ENCODE measurements around the gene CASP8. TPM values are rescaled to one million over a fixed set of nuclear protein-coding genes. Genes with fewer than 3 reads are reported as not detected.

The CASP8 gene
- total and polyA plus RNA-seq, 2 of the 13 experiments (the other 11 are each of a cell fraction or from before 2014, with no cell fraction given) = 25.0 to 52.8 TPM

- TF ChIP-seq GATA4 (IDR thresholded peaks at IDR 0.05; ENCODE audit: borderline replicate concordance, low read depth) = no peak
Observed at GRCh38 chr2:201320257-201320656, 59.9 kb downstream of the CASP8 start (continued).

DNA sequence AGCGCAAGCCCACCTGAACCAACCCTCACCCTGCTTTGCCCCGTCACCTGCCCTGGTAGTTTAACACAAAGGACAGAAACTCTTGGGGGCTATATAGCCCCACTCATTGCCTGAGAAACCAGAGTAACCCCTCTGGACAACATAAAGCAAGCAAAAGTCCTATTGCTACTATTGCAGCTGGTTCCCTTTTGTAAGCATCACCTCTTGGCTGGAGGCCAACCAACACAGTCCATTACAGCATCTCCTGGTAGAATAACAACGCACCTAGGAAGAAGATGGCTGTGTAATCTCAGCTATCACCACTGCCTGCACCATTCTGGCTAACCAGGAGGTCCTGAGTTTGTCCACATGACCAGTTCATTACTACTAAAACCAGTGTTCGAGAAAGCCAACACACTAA lies 60.4 kb downstream of the CASP8 start:
- no peak overlapping the region for H2AFZ ChIP-seq (ENCODE audit: low read length)
- no peak overlapping the region for H3K9ac ChIP-seq (ENCODE audit: insufficient read depth, low read depth, low read length)
- H3K36me3 ChIP-seq (replicated peaks in 1 of 2; ENCODE audit: control insufficient read depth in 1 of 2, insufficient read depth in 2 of 2, low read length in 2 of 2) = no peaks in the 10 kb centered on the region
- no peaks in the 10 kb centered on the region for H3K4me1 ChIP-seq (ENCODE audit: insufficient read depth, low read length)
- BruUV-seq (replicated peaks) = no TSS peak
- peak; percentile 22; the same call in 1 of the 3 replicates for ATAC-seq
- intact Hi-C loops (cut with micrococcal nuclease; ENCODE audit: unreplicated experiment) (no loop called here), in situ Hi-C loops (cut with HindIII; ENCODE audit: extremely low pct_ligation_motif_present, low pct_unique_long_range_greater_than_20kb) (no loop called here)
- H4K20me1 ChIP-seq (ENCODE audit: insufficient read depth, low read length) = no peaks in the 10 kb centered on the region
- CTCF ChIA-PET (ENCODE audit: low intra/inter-chr PET ratio, low total read pairs) = no interaction called here
- POLR2A ChIA-PET = no interaction called here
- FAIRE-seq = no peak
- H3K27ac ChIP-seq (ENCODE audit: extremely low read length, insufficient read depth, low read length) = no peak overlapping the region
- peaks cover 1 to 3% of the 10 kb centered on the region in 2 experiments; a peak in 3 of 5 replicates for H3K27me3 ChIP-seq (ENCODE audit: control insufficient read depth in 1 of 2, insufficient read depth in 2 of 2, low read length in 2 of 2)
- peaks cover 11% of the 10 kb centered on the region; the same call in 1 of the 2 replicates for H3K9me3 ChIP-seq (ENCODE audit: low read length)
- no peak overlapping the region for H3K4me2 ChIP-seq (ENCODE audit: low read depth, low read length)
- TF ChIP-seq ZNF12 (CRISPR knock-in tag; IDR thresholded peaks at IDR 0.05) (no peak), ZNF781 (CRISPR knock-in tag; IDR thresholded peaks at IDR 0.05; ENCODE audit: borderline replicate concordance, not compliant biosample characterization) (no peak), RFXANK (CRISPR knock-in tag; IDR thresholded peaks at IDR 0.05) (no peak), ZFP36L2 (CRISPR knock-in tag; IDR thresholded peaks at IDR 0.05) (no peak), MIXL1 (CRISPR knock-in tag; IDR thresholded peaks at IDR 0.05) (no peak), ZNF770 (CRISPR knock-in tag; IDR thresholded peaks at IDR 0.05) (no peak), ZNF3 (CRISPR knock-in tag; IDR thresholded peaks at IDR 0.05) (no peak), FLYWCH1 (CRISPR knock-in tag; IDR thresholded peaks at IDR 0.05) (no peak), HNRNPH1 (optimal IDR thresholded peaks at IDR 0.05; ENCODE audit: low read depth, low read length) (no peak), ARNT2 (CRISPR knock-in tag; IDR thresholded peaks at IDR 0.05; ENCODE audit: low read depth) (no peak), MAFK (conservative IDR thresholded peaks at IDR 0.05 in 1 of 2, IDR thresholded peaks at IDR 0.05 in 1 of 2; ENCODE audit: low read length in 2 of 2) (no peak), ZNF878 (CRISPR knock-in tag; IDR thresholded peaks at IDR 0.05) (no peak), ZNF724P (CRISPR knock-in tag; IDR thresholded peaks at IDR 0.05; ENCODE audit: borderline replicate concordance) (no peak), DPF2 (CRISPR knock-in tag; IDR thresholded peaks at IDR 0.05; ENCODE audit: borderline replicate concordance, low read depth) (no peak)
- TF ChIP-seq, protein P1, sequence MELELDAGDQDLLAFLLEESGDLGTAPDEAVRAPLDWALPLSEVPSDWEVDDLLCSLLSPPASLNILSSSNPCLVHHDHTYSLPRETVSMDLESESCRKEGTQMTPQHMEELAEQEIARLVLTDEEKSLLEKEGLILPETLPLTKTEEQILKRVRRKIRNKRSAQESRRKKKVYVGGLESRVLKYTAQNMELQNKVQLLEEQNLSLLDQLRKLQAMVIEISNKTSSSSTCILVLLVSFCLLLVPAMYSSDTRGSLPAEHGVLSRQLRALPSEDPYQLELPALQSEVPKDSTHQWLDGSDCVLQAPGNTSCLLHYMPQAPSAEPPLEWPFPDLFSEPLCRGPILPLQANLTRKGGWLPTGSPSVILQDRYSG (CRISPR knock-in tag; IDR thresholded peaks at IDR 0.05) = no peak
- TF ChIP-seq, protein P2, sequence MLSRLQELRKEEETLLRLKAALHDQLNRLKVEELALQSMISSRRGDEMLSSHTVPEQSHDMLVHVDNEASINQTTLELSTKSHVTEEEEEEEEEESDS (CRISPR knock-in tag; IDR thresholded peaks at IDR 0.05; ENCODE audit: borderline replicate concordance) = no peak
- TF ChIP-seq, protein P3, sequence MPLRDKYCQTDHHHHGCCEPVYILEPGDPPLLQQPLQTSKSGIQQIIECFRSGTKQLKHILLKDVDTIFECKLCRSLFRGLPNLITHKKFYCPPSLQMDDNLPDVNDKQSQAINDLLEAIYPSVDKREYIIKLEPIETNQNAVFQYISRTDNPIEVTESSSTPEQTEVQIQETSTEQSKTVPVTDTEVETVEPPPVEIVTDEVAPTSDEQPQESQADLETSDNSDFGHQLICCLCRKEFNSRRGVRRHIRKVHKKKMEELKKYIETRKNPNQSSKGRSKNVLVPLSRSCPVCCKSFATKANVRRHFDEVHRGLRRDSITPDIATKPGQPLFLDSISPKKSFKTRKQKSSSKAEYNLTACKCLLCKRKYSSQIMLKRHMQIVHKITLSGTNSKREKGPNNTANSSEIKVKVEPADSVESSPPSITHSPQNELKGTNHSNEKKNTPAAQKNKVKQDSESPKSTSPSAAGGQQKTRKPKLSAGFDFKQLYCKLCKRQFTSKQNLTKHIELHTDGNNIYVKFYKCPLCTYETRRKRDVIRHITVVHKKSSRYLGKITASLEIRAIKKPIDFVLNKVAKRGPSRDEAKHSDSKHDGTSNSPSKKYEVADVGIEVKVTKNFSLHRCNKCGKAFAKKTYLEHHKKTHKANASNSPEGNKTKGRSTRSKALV (CRISPR knock-in tag; IDR thresholded peaks at IDR 0.05) = no peak
- no peaks in the 10 kb centered on the region for H3K79me2 ChIP-seq (ENCODE audit: insufficient read depth, low read length)
- WGBS (ENCODE audit: low lambda C conversion rate) = 13% methylated on average over 2 of the region's 4 CpGs
- no peak for DNase-seq (ENCODE audit: low spot score)
- no peak overlapping the region for H3K4me3 ChIP-seq (replicated peaks in 1 of 3; ENCODE audit: insufficient read depth in 1 of 3, low read depth in 2 of 3, low read length in 3 of 3)

All from HepG2 (cell line).